ENCODE data around the gene SAPCD2.

The SAPCD2 gene

GRCh38 chr9:137056739-137057415, 13.5 kb downstream of the SAPCD2 start:
- FAIRE-seq (no peak), DNase-seq (ENCODE audit: insufficient read length) (no peak)
- TF ChIP-seq TAF1 (IDR thresholded peaks at IDR 0.05; ENCODE audit: borderline replicate concordance, low read depth, low read length) = no peak
- TF ChIP-seq POLR2A (IDR thresholded peaks at IDR 0.05; ENCODE audit: low read depth, low read length) = no peak
- no peak for TF ChIP-seq POLR2AphosphoS5 (IDR thresholded peaks at IDR 0.05; ENCODE audit: low read depth, low read length)

- no peak for FAIRE-seq
- DNase-seq (ENCODE audit: insufficient read length) = no peak
- TF ChIP-seq POLR2A (IDR thresholded peaks at IDR 0.05; ENCODE audit: low read depth, low read length) = no peak
- no peak for TF ChIP-seq TAF1 (IDR thresholded peaks at IDR 0.05; ENCODE audit: borderline replicate concordance, low read depth, low read length)
- TF ChIP-seq POLR2AphosphoS5 (IDR thresholded peaks at IDR 0.05; ENCODE audit: low read depth, low read length) = no peak
These were observed 14.7 kb downstream of the SAPCD2 start for GRCh38 chr9:137055385-137056364.

- no peak for FAIRE-seq
- DNase-seq (ENCODE audit: insufficient read length) = no peak
- TF ChIP-seq POLR2AphosphoS5 (IDR thresholded peaks at IDR 0.05; ENCODE audit: low read depth, low read length) = no peak
- TF ChIP-seq POLR2A (IDR thresholded peaks at IDR 0.05; ENCODE audit: low read depth, low read length) = no peak
- TF ChIP-seq TAF1 (IDR thresholded peaks at IDR 0.05; ENCODE audit: borderline replicate concordance, low read depth, low read length) = no peak
These were observed 15.4 kb downstream of the SAPCD2 start for GRCh38 chr9:137054932-137055384.

DNA sequence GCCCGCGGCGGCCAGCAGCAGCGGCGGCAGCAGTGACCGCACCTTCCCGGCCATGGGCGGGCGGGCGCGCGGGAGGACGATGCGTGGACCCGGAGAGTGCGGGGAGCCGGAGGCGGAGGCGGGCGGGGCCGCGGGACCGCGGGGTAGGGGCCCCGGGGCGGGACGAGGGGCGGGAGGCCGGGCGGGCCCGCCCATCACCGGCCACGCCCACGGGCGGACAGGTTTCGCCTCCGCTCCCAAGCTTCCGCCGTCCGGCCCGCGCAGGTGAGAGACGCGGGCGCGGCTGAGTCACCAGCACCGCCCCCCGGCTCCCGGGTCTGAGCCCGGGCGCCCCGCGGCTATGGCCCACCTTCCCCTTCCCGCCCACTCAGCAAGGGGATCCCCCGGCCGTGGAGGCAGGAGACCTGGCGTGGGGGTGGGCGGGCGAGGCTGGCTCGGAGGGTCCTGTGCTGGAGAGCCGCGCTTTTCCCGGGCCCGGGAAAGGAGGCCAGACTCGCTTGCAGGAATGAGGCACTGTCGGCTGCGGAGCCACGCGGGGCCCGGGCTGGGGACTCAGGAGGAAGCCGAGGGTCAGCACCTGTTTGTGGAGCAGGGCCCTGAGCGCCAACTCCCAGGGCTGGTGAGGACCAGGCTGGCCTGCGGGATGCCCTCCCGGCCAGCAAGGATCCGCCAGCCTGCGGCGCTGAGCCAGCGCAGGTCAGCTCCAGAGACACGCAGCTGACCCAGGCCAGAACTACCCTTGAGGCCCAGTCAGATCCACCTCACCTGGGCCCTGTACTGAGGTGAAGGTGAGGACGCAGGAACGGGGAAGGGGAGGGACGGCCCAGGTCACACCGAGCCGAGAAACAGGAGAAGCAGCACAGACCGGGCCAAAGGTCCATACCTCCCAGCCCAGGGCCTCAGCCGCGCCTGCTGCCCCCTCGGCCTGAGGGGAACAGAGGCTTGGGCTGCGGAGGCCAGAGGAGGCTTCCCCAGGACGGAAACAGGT, 16.1 kb downstream of the SAPCD2 start, which contains the start of gene ENTPD2:
TSS of gene ENTPD2 (minus strand) at position 118 of the 988 bp plus-strand sequence. CDS start at position 54, 64 bp downstream.
- FAIRE-seq = no peak
- no peak for TF ChIP-seq TAF1 (IDR thresholded peaks at IDR 0.05; ENCODE audit: borderline replicate concordance, low read depth, low read length)
- TF ChIP-seq POLR2AphosphoS5 (IDR thresholded peaks at IDR 0.05; ENCODE audit: low read depth, low read length) = no peak
- TF ChIP-seq POLR2A (IDR thresholded peaks at IDR 0.05; ENCODE audit: low read depth, low read length) = no peak
- no peak for DNase-seq (ENCODE audit: insufficient read length)

DNA sequence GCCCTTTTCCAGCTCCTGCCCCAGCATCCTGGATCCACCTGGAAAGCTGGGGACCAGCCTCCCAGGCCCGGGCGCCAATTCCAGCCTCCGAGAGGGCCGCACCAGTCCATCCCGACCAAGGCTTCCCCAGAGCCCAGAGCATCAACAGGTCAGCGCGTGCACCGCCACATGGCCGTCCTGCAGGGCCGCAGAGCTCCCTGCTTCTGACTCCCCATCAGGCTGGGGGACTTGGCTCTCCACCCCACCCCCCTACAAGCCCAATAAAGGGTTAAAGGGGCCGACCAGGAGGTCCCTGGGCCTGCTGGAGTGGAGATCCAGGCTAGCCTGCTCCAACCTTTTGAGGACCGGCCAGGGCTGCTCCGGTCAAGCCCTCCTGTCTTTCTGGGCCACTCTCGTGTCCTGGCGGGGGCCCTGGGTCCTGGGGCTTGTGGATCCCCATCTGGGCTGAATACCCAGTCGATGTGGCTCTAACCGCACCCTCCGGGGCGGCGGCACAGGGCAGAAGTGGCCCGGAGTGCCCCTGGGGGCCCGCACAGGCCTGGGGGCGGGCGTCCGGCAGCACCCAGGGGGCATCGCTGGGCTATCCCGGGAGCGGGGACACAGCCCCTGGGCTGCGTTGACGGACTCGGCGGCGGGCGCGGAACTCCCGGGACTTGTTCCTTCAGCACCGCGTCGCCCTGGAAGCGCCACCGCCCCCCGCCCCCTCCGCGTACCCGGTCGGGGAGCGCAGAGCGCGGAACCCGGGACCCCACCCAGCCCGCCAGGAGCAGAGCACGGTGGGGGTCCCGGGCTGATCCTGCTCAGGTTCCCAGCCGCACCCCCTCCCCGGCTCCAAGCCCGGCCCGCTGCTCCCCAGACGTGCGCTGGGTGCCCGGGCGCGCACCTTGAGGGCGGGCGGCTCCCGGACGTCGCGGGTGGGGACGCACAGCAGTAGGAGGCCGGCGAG, 17.1 kb downstream of the SAPCD2 start:
- TF ChIP-seq POLR2A (IDR thresholded peaks at IDR 0.05; ENCODE audit: low read depth, low read length) (no peak), POLR2AphosphoS5 (IDR thresholded peaks at IDR 0.05; ENCODE audit: low read depth, low read length) (no peak), TAF1 (IDR thresholded peaks at IDR 0.05; ENCODE audit: borderline replicate concordance, low read depth, low read length) (no peak)
- FAIRE-seq = no peak
- no peak for DNase-seq (ENCODE audit: insufficient read length)

GRCh38 chr9:137052293-137052692, 18.1 kb downstream of the SAPCD2 start:
- DNase-seq (ENCODE audit: insufficient read length) (no peak), FAIRE-seq (no peak)
- no peak for TF ChIP-seq TAF1 (IDR thresholded peaks at IDR 0.05; ENCODE audit: borderline replicate concordance, low read depth, low read length)
- TF ChIP-seq POLR2A (IDR thresholded peaks at IDR 0.05; ENCODE audit: low read depth, low read length) = no peak
- TF ChIP-seq POLR2AphosphoS5 (IDR thresholded peaks at IDR 0.05; ENCODE audit: low read depth, low read length) = no peak

GRCh38 chr9:137051145-137051724, 19.1 kb downstream of the SAPCD2 start:
- FAIRE-seq (no peak), DNase-seq (ENCODE audit: insufficient read length) (no peak)
- TF ChIP-seq TAF1 (IDR thresholded peaks at IDR 0.05; ENCODE audit: borderline replicate concordance, low read depth, low read length) (no peak), POLR2AphosphoS5 (IDR thresholded peaks at IDR 0.05; ENCODE audit: low read depth, low read length) (no peak), POLR2A (IDR thresholded peaks at IDR 0.05; ENCODE audit: low read depth, low read length) (no peak)

DNA sequence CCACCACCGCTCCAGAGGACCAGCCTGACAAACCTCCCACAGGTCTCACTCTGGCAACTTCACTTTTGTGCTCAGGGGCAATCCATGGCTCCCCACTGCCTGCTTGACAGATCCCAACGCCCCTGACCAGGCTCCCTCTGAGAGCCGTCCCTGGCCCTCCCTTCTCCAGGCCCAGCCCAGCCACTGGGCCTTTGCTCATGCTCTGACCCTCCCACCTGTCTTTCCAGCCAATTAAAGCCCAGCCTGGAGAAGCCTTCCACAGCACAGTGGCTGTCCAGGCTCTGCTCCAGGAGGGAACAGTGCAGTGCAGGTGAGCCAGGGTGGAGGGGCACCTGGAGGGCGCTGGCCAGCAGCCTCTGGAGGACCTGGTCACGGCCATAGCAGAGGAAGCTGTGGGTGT, 19.8 kb downstream of the SAPCD2 start:
- no peak for FAIRE-seq
- no peak for DNase-seq (ENCODE audit: insufficient read length)
- TF ChIP-seq TAF1 (IDR thresholded peaks at IDR 0.05; ENCODE audit: borderline replicate concordance, low read depth, low read length) = no peak

GRCh38 chr9:137049544-137050449, 20.6 kb downstream of the SAPCD2 start:
- TF ChIP-seq TAF1 (IDR thresholded peaks at IDR 0.05; ENCODE audit: borderline replicate concordance, low read depth, low read length) = no peak
- DNase-seq (ENCODE audit: insufficient read length) (no peak), FAIRE-seq (no peak)

All from GM12892 (cell line).